Body of pancreas (tissue), 4 donors: ENCODE results near the gene ANKRD33B. TPM values are rescaled to one million over a fixed set of nuclear protein-coding genes. Genes with fewer than 3 reads are reported as not detected.
"Not testable (repeated sequence)": the region's sequence is repeated elsewhere in the genome, so short reads cannot be mapped to it uniquely, and the experiment has no call there.

Experiments
- ATAC-seq: fragments of 150-250 bp; one replicate; pipeline ENCODE4 v1.9.1; 2016
- DNase-seq, 4 donors: peaks; one replicate each; pipeline ENCODE4 v3.0.0-alpha.2; 2019
- H3K27ac ChIP-seq, 4 donors: fragments of 200-600 bp; sonication (generic); 1 replicate in 3 of 4; 2 replicates in 1 of 4; pipeline versions ENCODE4 v1.5.1 to v1.6.1; 2016 to 2019; ENCODE audit warnings: mild to moderate bottlenecking in 1 of 4, mixed read lengths in 1 of 4, moderate library complexity in 1 of 4
- H3K27me3 ChIP-seq, 2 donors: fragments of 200-600 bp; sonication (generic); one replicate each; pipeline ENCODE4 v1.6.0; 2016; ENCODE audit warnings: mild to moderate bottlenecking in 1 of 2
- H3K36me3 ChIP-seq, 2 donors: fragments of 200-600 bp; sonication (generic); replicated peaks in 1 of 2; 2 replicates each; pipeline ENCODE4 v1.5.1; 2016; ENCODE audit warnings: low read depth in 2 of 2; ENCODE audit not compliant: insufficient read depth in 1 of 2
- H3K4me1 ChIP-seq: fragments of 200-600 bp; sonication (generic); one replicate; pipeline ENCODE4 v1.6.0; 2016
- H3K4me3 ChIP-seq, 2 donors: fragments of 200-600 bp; sonication (generic); 1 replicate in 1 of 2; 2 replicates in 1 of 2; pipeline ENCODE4 v1.5.1; 2016 to 2019
- H3K9me3 ChIP-seq, 3 donors: fragments of 200-600 bp; sonication (generic); 1 replicate in 2 of 3; 2 replicates in 1 of 3; pipeline ENCODE4 v1.5.1; 2016
- CTCF ChIP-seq, 7 experiments: fragments of 450-650 bp in 4 of 7; fragments of 200-600 bp in 3 of 7; sonication (generic) in 3 of 7; IDR thresholded peaks; one replicate each; pipeline ENCODE4 v1.5.1; 2016 to 2019; ENCODE audit warnings: antibody characterized with exemption in 7 of 7
- POLR2A ChIP-seq, 3 donors: fragments of 450-650 bp; IDR thresholded peaks; one replicate each; pipeline ENCODE4 v1.6.1; 2016; ENCODE audit warnings: antibody characterized with exemption in 3 of 3, mild to moderate bottlenecking in 2 of 3
- WGBS, 2 donors: methylation state at CpG; one replicate each; pipeline ENCODE4 v1.1.5; 2017; 5-methylcytosine and 5-hydroxymethylcytosine counted together
- intact Hi-C: fragments of 100-400 bp; cut with DNase I; formaldehyde crosslinking; loops from one replicate; pipeline ENCODE4 v1.15.1; 2023
- total RNA-seq, 2 donors: library from RNA; depleted of rRNA; stranded (reverse); fragments of >200 nt; gene quantifications; one replicate each; pipeline ENCODE4 v1.1.0, GENCODE V29; 2016

The ANKRD33B gene
- total RNA-seq, 2 donors from 2014 or later, result 2.3 to 3.9 TPM

GRCh38 chr5:10630126-10630525, 66.3 kb downstream of the ANKRD33B start:
- TF ChIP-seq POLR2A (IDR thresholded peaks at IDR 0.05), result no peak
- TF ChIP-seq CTCF (IDR thresholded peaks at IDR 0.05), result no peak
- intact Hi-C loops, result no loop called here
- peaks cover 12% of the 10 kb centered on the region for H3K4me1 ChIP-seq
- H3K4me3 ChIP-seq, result no peak overlapping the region
- H3K36me3 ChIP-seq, result no peaks in the 10 kb centered on the region
- ATAC-seq (no peak), DNase-seq (no peak)
- H3K27ac ChIP-seq, result no peak overlapping the region
- H3K27me3 ChIP-seq, result no peaks in the 10 kb centered on the region
- WGBS, 2 donors, result 67 to 68% methylated on average over 1 to 5 of the region's 5 CpGs
- no peaks in the 10 kb centered on the region for H3K9me3 ChIP-seq

- DNase-seq, intact Hi-C loops, H3K36me3 ChIP-seq, H3K4me3 ChIP-seq, H3K27ac ChIP-seq, ATAC-seq, H3K9me3 ChIP-seq, H3K27me3 ChIP-seq: not testable (repeated sequence)
- peaks cover 12% of the 10 kb centered on the region for H3K4me1 ChIP-seq
- 81% methylated on average over 4 of the region's 4 CpGs for WGBS, 2 donors
These were observed 66.9 kb downstream of the ANKRD33B start for GRCh38 chr5:10630744-10631143.

- Histone ChIP-seq H3K27me3 (no peaks in the 10 kb centered on the region), H3K4me1 (peaks cover 12% of the 10 kb centered on the region), H3K4me3 (no peak overlapping the region), H3K36me3 (no peaks in the 10 kb centered on the region), H3K9me3 (no peaks in the 10 kb centered on the region), H3K27ac (no peak overlapping the region)
- TF ChIP-seq POLR2A (IDR thresholded peaks at IDR 0.05), result no peak
- TF ChIP-seq CTCF (IDR thresholded peaks at IDR 0.05), result no peak
- DNase-seq, result no peak
- intact Hi-C loops, result no loop called here
- ATAC-seq, result no peak
- WGBS, 2 donors, result 80 to 88% methylated on average over 18 of the region's 18 CpGs
These were observed 67.6 kb downstream of the ANKRD33B start for GRCh38 chr5:10631316-10631996.

- Histone ChIP-seq H3K4me3 (no peak overlapping the region), H3K36me3 (no peaks in the 10 kb centered on the region), H3K9me3 (no peaks in the 10 kb centered on the region), H3K27ac (no peak overlapping the region), H3K4me1 (peaks cover 9% of the 10 kb centered on the region), H3K27me3 (no peaks in the 10 kb centered on the region)
- intact Hi-C loops, result no loop called here
- DNase-seq (peak in 1 of 4 donors; percentile 21), ATAC-seq (no peak)
- WGBS, 2 donors, result 64 to 69% methylated on average over 22 of the region's 23 CpGs
- no peak for TF ChIP-seq POLR2A (IDR thresholded peaks at IDR 0.05)
- TF ChIP-seq CTCF (IDR thresholded peaks at IDR 0.05), result no peak
These were observed 68.4 kb downstream of the ANKRD33B start for GRCh38 chr5:10632110-10632761.

- Histone ChIP-seq H3K36me3 (no peaks in the 10 kb centered on the region), H3K27me3 (no peaks in the 10 kb centered on the region), H3K4me1 (no peaks in the 10 kb centered on the region), H3K27ac (no peak overlapping the region), H3K4me3 (no peak overlapping the region), H3K9me3 (no peaks in the 10 kb centered on the region)
- no peak for DNase-seq
- 64 to 81% methylated on average over 28 of the region's 28 CpGs for WGBS, 2 donors
- TF ChIP-seq POLR2A (IDR thresholded peaks at IDR 0.05), result no peak
- no peak for TF ChIP-seq CTCF (IDR thresholded peaks at IDR 0.05)
- ATAC-seq, result no peak
- intact Hi-C loops, result no loop called here
These were observed 69.6 kb downstream of the ANKRD33B start for GRCh38 chr5:10633271-10634049.
